Measurements from ENCODE around the gene AADACL2. TPM values are rescaled to one million over a fixed set of nuclear protein-coding genes. Genes with fewer than 3 reads are reported as not detected.
"Not testable (repeated sequence)": the region's sequence is repeated elsewhere in the genome, so short reads cannot be mapped to it uniquely, and the experiment has no call there.

AADACL2 gene
- total RNA-seq = not detected

GRCh38 chr3:151733613-151734012, at the start of gene AADACL2:
Gene AADACL2 (plus strand): TSS chr3:151733927. CDS start chr3:151734036, 109 bp downstream.
- no peak for DNase-seq

GRCh38 chr3:151684094-151684493, 49.6 kb upstream of the AADACL2 start:
- DNase-seq = no peak

- DNase-seq = no peak
Measured at GRCh38 chr3:151686257-151686656, 47.5 kb upstream of the AADACL2 start.

- no peak for DNase-seq
Measured at GRCh38 chr3:151687076-151687475, 46.7 kb upstream of the AADACL2 start.

GRCh38 chr3:151688571-151688970, 45.2 kb upstream of the AADACL2 start:
- no peak for DNase-seq

GRCh38 chr3:151690645-151691044, 43.1 kb upstream of the AADACL2 start:
- no peak for DNase-seq

- DNase-seq = no peak
Measured at GRCh38 chr3:151697496-151697895, 36.2 kb upstream of the AADACL2 start.

- no peak for DNase-seq
Measured at GRCh38 chr3:151707216-151707615, 26.5 kb upstream of the AADACL2 start.

GRCh38 chr3:151708868-151709267, 24.9 kb upstream of the AADACL2 start:
- no peak for DNase-seq

- no peak for DNase-seq
Measured at GRCh38 chr3:151709847-151710246, 23.9 kb upstream of the AADACL2 start.

GRCh38 chr3:151721294-151721693, 12.4 kb upstream of the AADACL2 start:
- DNase-seq = no peak

GRCh38 chr3:151722856-151723255, 10.9 kb upstream of the AADACL2 start:
- no peak for DNase-seq

- DNase-seq = no peak
Measured at GRCh38 chr3:151724576-151725562, 8.9 kb upstream of the AADACL2 start.

- DNase-seq = no peak
Measured at GRCh38 chr3:151726016-151726415, 7.7 kb upstream of the AADACL2 start.

- no peak for DNase-seq
Measured at GRCh38 chr3:151732861-151733260, 866 bp upstream of the AADACL2 start.

- no peak for DNase-seq
Measured at GRCh38 chr3:151740581-151740980, 6.9 kb downstream of the AADACL2 start.

- DNase-seq = no peak
Measured at GRCh38 chr3:151743855-151744254, 10.1 kb downstream of the AADACL2 start.

- no peak for DNase-seq
Measured at GRCh38 chr3:151750181-151750580, 16.5 kb downstream of the AADACL2 start.

- DNase-seq = no peak
Measured at GRCh38 chr3:151750678-151751077, 17.0 kb downstream of the AADACL2 start.

GRCh38 chr3:151751161-151751560, 17.4 kb downstream of the AADACL2 start:
- no peak for DNase-seq

- no peak for DNase-seq
Measured at GRCh38 chr3:151753846-151754245, 20.1 kb downstream of the AADACL2 start.

- DNase-seq = no peak
Measured at GRCh38 chr3:151761581-151761980, 27.9 kb downstream of the AADACL2 start.

GRCh38 chr3:151764699-151765098, 31.0 kb downstream of the AADACL2 start:
- DNase-seq = not testable (repeated sequence)

GRCh38 chr3:151765685-151766084, 32.0 kb downstream of the AADACL2 start:
- DNase-seq = no peak
